Hepatocyte (in vitro differentiated cells): ENCODE data around the gene ASPM. TPM values are rescaled to one million over a fixed set of nuclear protein-coding genes. Genes with fewer than 3 reads are reported as not detected.
A peak's percentile ranks its signal among the peaks of the same experiment; 100 is the strongest.

Experiments used
- DNase-seq: peaks from one replicate; pipeline ENCODE4 v3.0.0-alpha.2; 2016; ENCODE audit warnings: low spot score
- H2AFZ ChIP-seq: fragments of 200-600 bp; sonication (generic); 2 replicates; pipeline ENCODE4 v1.6.0; 2016; ENCODE audit warnings: antibody characterized with exemption, mild to moderate bottlenecking
- H3K27ac ChIP-seq: fragments of 200-600 bp; sonication (generic); 2 replicates; pipeline ENCODE4 v1.5.1; 2016; ENCODE audit warnings: mild to moderate bottlenecking
- H3K27me3 ChIP-seq: fragments of 200-600 bp; sonication (generic); 2 replicates; pipeline ENCODE4 v1.6.1; 2016
- H3K36me3 ChIP-seq: fragments of 200-600 bp; sonication (generic); replicated peaks from 2 replicates; pipeline ENCODE4 v1.5.1; 2016; ENCODE audit warnings: low read depth; ENCODE audit not compliant: insufficient read depth
- H3K4me1 ChIP-seq: fragments of 200-600 bp; sonication (generic); 2 replicates; pipeline ENCODE4 v1.5.1; 2016; ENCODE audit warnings: mild to moderate bottlenecking, moderate library complexity; ENCODE audit not compliant: insufficient read depth
- H3K4me2 ChIP-seq: fragments of 200-600 bp; sonication (generic); 2 replicates; pipeline ENCODE4 v1.6.0; 2016
- H3K4me3 ChIP-seq: fragments of 200-600 bp; sonication (generic); 2 replicates; pipeline ENCODE4 v1.5.1; 2016; ENCODE audit warnings: mild to moderate bottlenecking
- H3K79me2 ChIP-seq: fragments of 200-600 bp; sonication (generic); 2 replicates; pipeline ENCODE4 v1.6.0; 2017; ENCODE audit warnings: mild to moderate bottlenecking
- H3K9me2 ChIP-seq: fragments of 200-600 bp; sonication (generic); replicated peaks from 2 replicates; pipeline ENCODE4 v1.6.0; 2017; ENCODE audit warnings: mild to moderate bottlenecking; ENCODE audit not compliant: insufficient read depth
- H3K9me3 ChIP-seq: fragments of 200-600 bp; sonication (generic); 2 replicates; pipeline ENCODE4 v1.5.1; 2016; ENCODE audit warnings: low read depth, mild to moderate bottlenecking
- H4K20me1 ChIP-seq: fragments of 200-600 bp; sonication (generic); 2 replicates; pipeline ENCODE4 v1.6.0; 2016; ENCODE audit warnings: mild to moderate bottlenecking; ENCODE audit not compliant: insufficient read depth, poor library complexity, severe bottlenecking
- EZH2 ChIP-seq: fragments of 200-600 bp; sonication (generic); IDR thresholded peaks from 2 replicates; pipeline ENCODE4 v1.6.1; 2016; ENCODE audit warnings: antibody characterized with exemption, mild to moderate bottlenecking, borderline replicate concordance
- EZH2phosphoT487 ChIP-seq: fragments of 200-600 bp; sonication (generic); IDR thresholded peaks from one replicate; pipeline ENCODE4 v1.6.1; 2018; ENCODE audit warnings: antibody characterized with exemption, mild to moderate bottlenecking, low read depth, moderate library complexity; ENCODE audit not compliant: unreplicated experiment, severe bottlenecking
- WGBS: methylation state at CpG from one replicate; pipeline ENCODE4 v1.1.6; 2016; ENCODE audit warnings: low lambda C conversion rate; ENCODE audit errors: missing lambda C conversion rate; 5-methylcytosine and 5-hydroxymethylcytosine counted together
- polyA plus RNA-seq: library from polyadenylated mRNA; unstranded; fragments of >200 nt; fragmentation: Nextera tagmentation; extraction: Ambion mirVana; gene quantifications from 2 replicates; pipeline ENCODE4 v1.2.1, GENCODE V29; 2016
- total RNA-seq: library from RNA; depleted of rRNA; stranded (reverse); fragments of >200 nt; gene quantifications from 2 replicates; pipeline ENCODE4 v1.2.3, GENCODE V29; 2014
- TF ChIP-seq, protein P1 (sequence below): fragments of 200-600 bp; sonication (generic); IDR thresholded peaks from 2 replicates; pipeline ENCODE4 v1.5.1; 2016; ENCODE audit warnings: antibody characterized with exemption, mild to moderate bottlenecking; ENCODE audit not compliant: poor library complexity

Gene ASPM
- total and polyA plus RNA-seq, 2 experiments from 2014 or later, result 3.2 to 7.6 TPM

DNA sequence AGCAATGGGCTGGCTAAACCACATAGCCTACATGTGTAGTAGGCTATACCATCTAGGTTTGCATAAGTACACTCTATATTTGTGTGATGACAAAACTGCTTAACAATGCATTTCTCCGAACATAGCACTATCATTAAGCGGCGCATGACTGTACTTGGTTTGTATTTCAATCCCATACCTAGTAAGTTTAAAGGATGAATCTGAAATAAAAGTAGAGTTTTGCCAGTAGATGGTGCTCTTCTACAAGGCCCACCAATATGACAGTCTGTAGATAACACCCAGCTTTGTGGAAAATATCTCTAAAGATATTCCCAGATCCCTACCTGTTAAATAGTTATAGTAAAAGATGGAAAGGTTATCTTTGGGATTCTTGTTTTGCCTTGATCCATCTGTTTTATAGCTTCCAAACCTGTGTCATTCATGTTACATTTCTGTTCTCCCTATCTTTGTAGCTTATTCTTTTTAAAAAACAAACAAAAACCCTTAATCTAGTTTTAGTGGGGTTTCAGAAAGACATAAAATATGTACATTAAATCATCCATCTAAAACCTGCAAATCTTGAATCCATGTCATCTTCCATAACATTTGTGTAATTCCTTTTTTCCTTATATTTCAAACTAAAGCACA, 33.9 kb upstream of the ASPM start:
- Histone ChIP-seq H3K9me3 (no peaks in the 10 kb centered on the region), H3K4me3 (no peak overlapping the region), H3K27me3 (no peaks in the 10 kb centered on the region), H3K4me2 (no peak overlapping the region), H3K4me1 (no peaks in the 10 kb centered on the region), H3K9me2 (no peaks in the 10 kb centered on the region), H4K20me1 (no peaks in the 10 kb centered on the region), H2AFZ (no peak overlapping the region), H3K79me2 (peaks cover 3% of the 10 kb centered on the region), H3K27ac (no peak overlapping the region), H3K36me3 (no peaks in the 10 kb centered on the region)
- no peak for TF ChIP-seq EZH2
- TF ChIP-seq, protein P1, sequence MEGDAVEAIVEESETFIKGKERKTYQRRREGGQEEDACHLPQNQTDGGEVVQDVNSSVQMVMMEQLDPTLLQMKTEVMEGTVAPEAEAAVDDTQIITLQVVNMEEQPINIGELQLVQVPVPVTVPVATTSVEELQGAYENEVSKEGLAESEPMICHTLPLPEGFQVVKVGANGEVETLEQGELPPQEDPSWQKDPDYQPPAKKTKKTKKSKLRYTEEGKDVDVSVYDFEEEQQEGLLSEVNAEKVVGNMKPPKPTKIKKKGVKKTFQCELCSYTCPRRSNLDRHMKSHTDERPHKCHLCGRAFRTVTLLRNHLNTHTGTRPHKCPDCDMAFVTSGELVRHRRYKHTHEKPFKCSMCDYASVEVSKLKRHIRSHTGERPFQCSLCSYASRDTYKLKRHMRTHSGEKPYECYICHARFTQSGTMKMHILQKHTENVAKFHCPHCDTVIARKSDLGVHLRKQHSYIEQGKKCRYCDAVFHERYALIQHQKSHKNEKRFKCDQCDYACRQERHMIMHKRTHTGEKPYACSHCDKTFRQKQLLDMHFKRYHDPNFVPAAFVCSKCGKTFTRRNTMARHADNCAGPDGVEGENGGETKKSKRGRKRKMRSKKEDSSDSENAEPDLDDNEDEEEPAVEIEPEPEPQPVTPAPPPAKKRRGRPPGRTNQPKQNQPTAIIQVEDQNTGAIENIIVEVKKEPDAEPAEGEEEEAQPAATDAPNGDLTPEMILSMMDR, result peak; percentile 71
- no peak for TF ChIP-seq EZH2phosphoT487
- WGBS, result 74% methylated on average over 3 of the region's 3 CpGs
- DNase-seq, result peak; percentile 49

DNA sequence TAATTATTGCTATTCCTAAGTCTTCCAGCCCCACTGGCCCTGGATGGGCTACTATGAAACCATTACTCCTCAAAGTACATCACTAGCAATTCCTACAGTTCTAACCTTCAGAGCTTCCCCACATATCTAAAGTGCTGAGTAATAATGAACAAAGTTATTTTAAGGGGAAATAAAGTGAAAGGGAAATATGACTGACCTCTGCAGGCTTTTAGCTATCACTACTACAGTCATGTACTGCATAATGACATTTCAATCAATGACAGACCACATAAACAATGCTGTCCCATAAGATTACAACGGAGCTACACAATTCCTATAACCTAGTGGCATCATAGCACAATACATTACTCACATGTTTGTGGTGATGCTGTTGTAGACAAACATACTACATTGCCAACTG, 32.5 kb upstream of the ASPM start:
- TF ChIP-seq EZH2 (no peak), EZH2phosphoT487 (no peak)
- TF ChIP-seq, protein P1, result no peak
- H3K36me3 ChIP-seq, result no peaks in the 10 kb centered on the region
- H3K9me3 ChIP-seq, result no peaks in the 10 kb centered on the region
- no peak overlapping the region for H3K4me3 ChIP-seq
- H3K27ac ChIP-seq, result no peak overlapping the region
- H3K4me1 ChIP-seq, result peaks cover 5% of the 10 kb centered on the region
- 76% methylated on average over 1 of the region's 1 CpG for WGBS
- no peak for DNase-seq
- H3K4me2 ChIP-seq, result no peak overlapping the region
- no peaks in the 10 kb centered on the region for H4K20me1 ChIP-seq
- H3K27me3 ChIP-seq, result no peaks in the 10 kb centered on the region
- no peaks in the 10 kb centered on the region for H3K9me2 ChIP-seq
- H3K79me2 ChIP-seq, result peaks cover 3% of the 10 kb centered on the region
- no peak overlapping the region for H2AFZ ChIP-seq

DNA sequence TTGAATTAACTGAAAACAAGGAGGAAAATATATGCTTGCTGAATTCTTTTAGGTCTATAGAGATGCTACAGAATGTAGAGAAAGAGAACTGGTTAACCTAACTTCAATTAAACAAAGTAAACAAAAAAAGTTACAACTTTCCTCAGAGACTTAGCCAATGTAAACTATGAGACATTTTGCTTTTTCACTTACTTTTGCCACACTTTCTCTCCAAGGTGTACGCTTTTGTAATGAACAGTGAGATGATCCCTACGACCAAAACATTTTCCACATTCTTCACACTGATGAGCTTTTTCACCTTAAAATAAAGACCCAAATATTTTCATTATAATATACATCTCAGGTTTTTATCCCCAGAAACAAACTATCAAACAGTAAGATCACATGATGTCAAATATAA, 28.3 kb upstream of the ASPM start:
- WGBS, result 67% methylated on average over 2 of the region's 2 CpGs
- TF ChIP-seq EZH2phosphoT487 (no peak), EZH2 (no peak)
- TF ChIP-seq, protein P1, result no peak
- Histone ChIP-seq H3K4me2 (peak overlapping the region; percentile 24), H3K27ac (no peak overlapping the region), H3K9me3 (no peaks in the 10 kb centered on the region), H2AFZ (no peak overlapping the region), H3K79me2 (no peaks in the 10 kb centered on the region), H4K20me1 (no peaks in the 10 kb centered on the region), H3K27me3 (no peaks in the 10 kb centered on the region), H3K4me1 (peaks cover 16% of the 10 kb centered on the region), H3K36me3 (no peaks in the 10 kb centered on the region), H3K4me3 (no peak overlapping the region), H3K9me2 (no peaks in the 10 kb centered on the region)
- no peak for DNase-seq
